IMR-90 (cell line): ENCODE measurements around the gene GTPBP3. TPM values are rescaled to one million over a fixed set of nuclear protein-coding genes. Genes with fewer than 3 reads are reported as not detected.

ENCODE experiments used
- ATAC-seq: fragments of 200-7000 bp; cut with Tn5 transposase; 2 replicates; pipeline ENCODE4 v1.9.1; 2020; ENCODE audit warnings: low read depth, mild to moderate bottlenecking, moderate library complexity
- BruUV-seq: library from RNA; stranded (reverse); fragments of 400-500 nt; replicated peaks from 2 replicates; lab custom pipeline; 2021; lab: Mats Ljungman, UMichigan
- CTCF ChIA-PET: fragments of 300-600 bp; formaldehyde crosslinking; extraction: SDS; loops from one replicate; lab custom pipeline; 2021; ENCODE audit warnings: antibody characterized with exemption; lab: Yijun Ruan, JAX
- POLR2A ChIA-PET: fragments of 300-600 bp; sonication (Branson Sonifier 250); formaldehyde crosslinking; loops from one replicate; lab custom pipeline; 2022; ENCODE audit warnings: antibody characterized with exemption; ENCODE audit not compliant: unreplicated experiment; lab: Charles Lee
- DNase-seq: peaks from one replicate; pipeline ENCODE4 v3.0.0; 2013
- H2AFZ ChIP-seq: replicated peaks from 2 replicates; pipeline ENCODE3; 2013; ENCODE audit warnings: low read length, mild to moderate bottlenecking; ENCODE audit not compliant: poor library complexity
- H2AK5ac ChIP-seq: 2 replicates; pipeline ENCODE4 v1.6.1; 2013; ENCODE audit warnings: low read depth, low read length, inconsistent platforms
- H2AK9ac ChIP-seq: replicated peaks from 2 replicates; pipeline ENCODE3; 2013; ENCODE audit warnings: mild to moderate bottlenecking, low read depth, low read length, moderate library complexity; ENCODE audit not compliant: poor library complexity
- H2BK120ac ChIP-seq: 2 replicates; pipeline ENCODE4 v1.6.1; 2013; ENCODE audit warnings: low read depth, low read length, inconsistent platforms
- H2BK15ac ChIP-seq: 3 replicates; pipeline ENCODE4 v1.6.1; 2013; ENCODE audit warnings: low read depth, low read length, inconsistent platforms
- H2BK20ac ChIP-seq: 2 replicates; pipeline ENCODE4 v1.6.1; 2013; ENCODE audit warnings: low read depth, mild to moderate bottlenecking, inconsistent platforms, low read length, moderate library complexity
- H2BK5ac ChIP-seq: 2 replicates; pipeline ENCODE4 v1.6.1; 2013; ENCODE audit warnings: mild to moderate bottlenecking, low read depth, low read length, inconsistent platforms; ENCODE audit not compliant: poor library complexity, severe bottlenecking
- H3K14ac ChIP-seq: replicated peaks from 2 replicates; pipeline ENCODE4 v1.6.1; 2013; ENCODE audit warnings: low read depth, low read length, inconsistent platforms
- H3K18ac ChIP-seq: 2 replicates; pipeline ENCODE4 v1.6.1; 2013; ENCODE audit warnings: low read depth, low read length, control low read depth
- H3K23ac ChIP-seq: 2 replicates; pipeline ENCODE4 v1.6.1; 2013; ENCODE audit warnings: low read depth, low read length, inconsistent platforms
- H3K27ac ChIP-seq: 2 replicates; pipeline ENCODE4 v1.5.1; 2013; ENCODE audit warnings: mild to moderate bottlenecking, control low read depth, low read length; ENCODE audit not compliant: insufficient read depth
- H3K27me3 ChIP-seq: 2 replicates; pipeline ENCODE4 v1.6.1; 2013; ENCODE audit warnings: low read length; ENCODE audit not compliant: control insufficient read depth, insufficient read depth
- H3K36me3 ChIP-seq: 2 replicates; pipeline ENCODE4 v1.6.1; 2013; ENCODE audit warnings: low read length, mixed read lengths; ENCODE audit not compliant: control insufficient read depth, insufficient read depth
- H3K4ac ChIP-seq: 2 replicates; pipeline ENCODE4 v1.6.1; 2013; ENCODE audit warnings: low read depth, low read length, inconsistent platforms
- H3K4me1 ChIP-seq: 2 replicates; pipeline ENCODE4 v1.6.1; 2013; ENCODE audit warnings: low read length, mixed read lengths; ENCODE audit not compliant: control insufficient read depth, insufficient read depth
- H3K4me2 ChIP-seq: 2 replicates; pipeline ENCODE4 v1.6.1; 2013; ENCODE audit warnings: low read depth, mild to moderate bottlenecking, control low read depth, low read length, moderate library complexity
- H3K4me3 ChIP-seq: 2 replicates; pipeline ENCODE4 v1.5.1; 2013; ENCODE audit warnings: low read depth, mild to moderate bottlenecking, control low read depth, low read length, moderate library complexity; ENCODE audit not compliant: insufficient read depth
- H3K56ac ChIP-seq: 2 replicates; pipeline ENCODE4 v1.6.1; 2013; ENCODE audit warnings: low read length, inconsistent platforms; ENCODE audit not compliant: insufficient read depth; ENCODE audit errors: extremely low read depth
- H3K79me1 ChIP-seq, 2 experiments: 2 replicates each; pipeline ENCODE4 v1.6.1; 2013; ENCODE audit warnings: low read length in 2 of 2, inconsistent platforms in 1 of 2, low read depth in 1 of 2
- H3K9ac ChIP-seq: 2 replicates; pipeline ENCODE4 v1.6.1; 2013; ENCODE audit warnings: low read depth, low read length, control low read depth
- H3K9me1 ChIP-seq: 2 replicates; pipeline ENCODE4 v1.6.1; 2013; ENCODE audit warnings: low read length, inconsistent platforms; ENCODE audit not compliant: insufficient read depth
- H3K9me3 ChIP-seq: 2 replicates; pipeline ENCODE4 v1.6.1; 2013; ENCODE audit warnings: low read length; ENCODE audit not compliant: control insufficient read depth, insufficient read depth
- H4K20me1 ChIP-seq: 2 replicates; pipeline ENCODE4 v1.6.1; 2013; ENCODE audit warnings: low read length, inconsistent platforms; ENCODE audit not compliant: insufficient read depth
- H4K5ac ChIP-seq: 2 replicates; pipeline ENCODE4 v1.6.1; 2013; ENCODE audit warnings: mild to moderate bottlenecking, low read depth, low read length, control low read depth
- H4K8ac ChIP-seq, 2 experiments: 2 replicates each; pipeline ENCODE4 v1.6.1; 2013; ENCODE audit warnings: low read depth in 2 of 2, low read length in 2 of 2, control low read depth in 1 of 2, inconsistent platforms in 1 of 2
- H4K91ac ChIP-seq: 2 replicates; pipeline ENCODE4 v1.6.1; 2013; ENCODE audit warnings: low read depth, low read length, inconsistent platforms; ENCODE audit not compliant: insufficient read depth
- FOS ChIP-seq: fragments of 150-350 bp; IDR thresholded peaks from 2 replicates; pipeline ENCODE4 v1.6.1; 2016; ENCODE audit warnings: low read depth, low read length
- MAZ ChIP-seq: IDR thresholded peaks from 2 replicates; pipeline ENCODE4 v1.6.1; 2012; ENCODE audit warnings: low read depth, mild to moderate bottlenecking, low read length, improper control_type of control experiment, moderate library complexity, borderline replicate concordance
- RFX5 ChIP-seq: IDR thresholded peaks from 2 replicates; pipeline ENCODE4 v1.8.0; 2012; ENCODE audit warnings: low read depth, mild to moderate bottlenecking, low read length, moderate library complexity
- WGBS, 2 experiments: methylation state at CpG; one replicate each; pipeline versions ENCODE4 v1.1.5 to v1.1.7; 2013; ENCODE audit warnings: missing lambda C conversion rate in 2 of 2; ENCODE audit not compliant: insufficient read length in 1 of 2; ENCODE audit errors: extremely low coverage in 2 of 2; 5-methylcytosine and 5-hydroxymethylcytosine counted together
- dilution Hi-C: fragments of 300-500 bp; cut with HindIII; formaldehyde crosslinking; loops from one replicate; pipeline ENCODE4 v1.14.3; 2018; ENCODE audit warnings: low sequenced_read_pairs; ENCODE audit not compliant: unreplicated experiment
- in situ Hi-C: fragments of 300-500 bp; cut with MboI; formaldehyde crosslinking; loops from 3 replicates; pipeline ENCODE4 v1.14.3; 2019; ENCODE audit warnings: low sequenced_read_pairs, inconsistent platforms, mixed read lengths
- intact Hi-C: fragments of 100-400 bp; cut with micrococcal nuclease; formaldehyde crosslinking; loops from 2 replicates; pipeline ENCODE4 v1.10.0; 2022
- polyA plus RNA-seq, 3 experiments: library from polyadenylated mRNA; depleted of rRNA; stranded (reverse); fragments of >200 nt; gene quantifications; 2 replicates each; pipeline ENCODE4 v1.2.3, GENCODE V29; 2012; ENCODE audit warnings: low replicate concordance in 1 of 3
- total RNA-seq: library from RNA; depleted of rRNA; stranded (reverse); fragments of >200 nt; gene quantifications from 2 replicates; pipeline ENCODE4 v1.2.3, GENCODE V29; 2012

Gene GTPBP3
- total and polyA plus RNA-seq, 2 of the 4 experiments (the other 2 are of a cell fraction) = 4.3 to 15.1 TPM

DNA sequence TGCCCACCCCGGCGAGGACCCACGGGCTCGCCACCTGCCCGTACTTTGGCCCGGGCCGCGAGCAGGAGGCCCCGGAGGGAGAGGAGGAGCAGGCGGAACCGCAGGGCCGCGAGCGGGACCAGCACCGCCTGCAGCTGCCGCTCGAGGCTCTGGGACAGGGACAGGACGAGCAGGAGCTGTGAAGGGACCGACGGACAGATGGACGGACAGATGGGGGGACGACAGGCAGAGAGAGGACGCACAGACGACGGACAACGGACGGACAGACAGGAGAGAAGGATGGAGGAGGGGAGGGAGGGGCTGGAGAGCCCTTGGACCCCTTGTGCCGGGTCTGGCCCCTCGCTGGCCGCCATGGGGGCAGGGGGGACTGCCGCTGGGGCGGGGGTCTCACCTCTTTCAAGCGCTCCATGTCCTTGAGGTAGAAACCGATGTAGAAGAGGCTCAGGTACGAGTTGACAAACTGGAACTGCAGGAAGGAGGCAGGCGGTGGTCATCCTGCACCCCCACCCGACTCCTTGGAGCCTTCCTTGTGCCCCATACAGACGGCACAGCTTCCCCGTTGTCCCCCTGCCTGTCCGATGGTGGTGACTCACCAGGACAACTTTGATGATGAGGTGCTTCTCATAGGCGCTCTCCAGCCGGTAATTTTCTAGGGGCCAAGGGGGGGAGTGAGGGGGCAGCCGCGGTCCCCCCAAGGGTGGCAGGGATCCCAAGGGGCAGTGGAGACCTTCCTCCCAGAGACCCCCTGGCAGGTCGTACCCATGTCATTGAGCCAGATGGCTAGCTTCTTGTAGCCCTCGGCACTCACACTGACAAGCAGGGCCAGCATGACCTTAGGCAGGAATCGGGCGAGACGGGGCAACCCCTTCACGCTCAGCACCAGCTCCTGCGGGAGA, 7.7 kb upstream of the GTPBP3 start:
- H3K9me3 ChIP-seq = no peaks in the 10 kb centered on the region
- intact Hi-C loops = no loop called here

More for the DNA sequence above, 7.7 kb upstream of the GTPBP3 start:
- dilution Hi-C loops = no loop called here
- Histone ChIP-seq H3K79me1 (peaks cover 0 to 20% of the 10 kb centered on the region in 2 experiments; a peak in 2 of 4 replicates), H2BK15ac (no peak overlapping the region), H4K5ac (no peak overlapping the region), H3K9ac (no peak overlapping the region), H3K4me1 (0 out of 2 replicates have a peak, but pooled peaks cover 4% of the 10 kb centered on the region), H3K27me3 (no peaks in the 10 kb centered on the region), H3K4ac (no peak overlapping the region), H4K8ac (no peak overlapping the region), H2AFZ (no peak overlapping the region), H3K9me1 (no peaks in the 10 kb centered on the region), H2BK20ac (no peak overlapping the region), H2BK120ac (no peak overlapping the region), H4K20me1 (no peaks in the 10 kb centered on the region), H3K23ac (no peak overlapping the region), H2AK5ac (no peak overlapping the region), H4K91ac (no peak overlapping the region), H3K14ac (no peak overlapping the region), H3K56ac (no peak overlapping the region), H3K4me2 (no peak overlapping the region), H3K18ac (no peak overlapping the region), H3K36me3 (peaks cover 11% of the 10 kb centered on the region; the same call in 1 of the 2 replicates), H2BK5ac (no peak overlapping the region), H3K4me3 (no peak overlapping the region), H2AK9ac (no peak overlapping the region), H3K27ac (no peak overlapping the region)
- ChIA-PET CTCF (no interaction called here), POLR2A (no interaction called here)
- in situ Hi-C loops = no loop called here
- 78% methylated on average over 39 of the region's 51 CpGs; no CpG with 5 or more reads in 1 of the 2 experiments for WGBS, 2 experiments
- ATAC-seq (no peak), DNase-seq (no peak)
- no TSS peak for BruUV-seq
- no peak for TF ChIP-seq RFX5
- no peak for TF ChIP-seq FOS
- no peak for TF ChIP-seq MAZ
